ENCODE results near the gene TMED7. TPM values are rescaled to one million over a fixed set of nuclear protein-coding genes. Genes with fewer than 3 reads are reported as not detected.

Gene TMED7
- total RNA-seq, 4 donors from 2014 or later: 53.1 to 122 (median 68.6) TPM

DNA sequence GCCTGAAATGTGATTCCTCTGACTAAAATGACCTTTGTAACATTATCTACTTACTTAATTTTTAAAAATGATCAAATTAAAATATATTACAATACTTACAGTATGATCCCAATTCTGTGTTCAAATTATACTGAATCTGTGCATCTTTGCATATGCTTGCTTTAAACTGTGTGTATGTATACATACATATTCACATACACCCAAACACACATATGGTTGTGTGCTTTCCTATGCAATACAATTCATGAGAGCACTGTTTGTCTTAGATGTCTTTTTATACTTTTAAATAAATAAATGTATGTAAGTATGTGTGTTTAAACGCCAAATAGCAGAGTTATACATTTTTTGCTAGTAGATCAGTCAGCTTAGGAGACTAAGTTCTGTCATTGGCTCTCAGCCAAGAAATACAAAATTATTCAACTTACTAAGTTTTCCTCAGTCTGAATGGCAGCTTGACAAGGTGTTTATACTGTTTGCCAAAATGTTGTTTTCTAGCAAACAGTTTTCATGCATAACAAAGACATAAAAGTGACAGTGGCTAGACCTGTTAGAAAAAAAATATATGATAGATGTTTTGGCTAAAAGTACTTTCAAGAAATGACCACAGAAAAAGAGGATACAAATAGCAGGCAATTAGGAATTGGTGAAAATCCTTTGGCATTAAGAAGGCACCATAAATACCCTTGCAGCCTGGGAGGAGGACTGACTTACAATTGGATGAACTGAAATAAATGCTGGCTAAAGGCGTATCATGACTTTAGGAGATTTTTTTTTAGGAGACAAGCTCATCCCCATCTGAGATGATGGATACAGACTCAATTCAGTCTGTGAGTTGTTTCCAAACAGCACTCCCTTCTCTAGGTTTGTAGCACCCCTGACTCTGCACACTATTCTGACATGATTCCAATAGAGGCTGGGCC, 31.4 kb downstream of the TMED7 start:
- no peak for ATAC-seq
- in situ Hi-C loops (cut with MboI; ENCODE audit: low sequenced_read_pairs in 4 of 4) (no loop called here), intact Hi-C loops (cut with DNase I; ENCODE audit: low total_unique reads) (no loop called here)
- Histone ChIP-seq H3K27me3 (no peaks in the 10 kb centered on the region), H3K27ac (no peak overlapping the region), H3K4me1 (peaks cover 44 to 49% of the 10 kb centered on the region in 2 donors), H3K36me3 (no peaks in the 10 kb centered on the region), H3K4me3 (no peak overlapping the region), H3K9me3 (no peaks in the 10 kb centered on the region)
- DNase-seq: no peak
- TF ChIP-seq, protein P1, sequence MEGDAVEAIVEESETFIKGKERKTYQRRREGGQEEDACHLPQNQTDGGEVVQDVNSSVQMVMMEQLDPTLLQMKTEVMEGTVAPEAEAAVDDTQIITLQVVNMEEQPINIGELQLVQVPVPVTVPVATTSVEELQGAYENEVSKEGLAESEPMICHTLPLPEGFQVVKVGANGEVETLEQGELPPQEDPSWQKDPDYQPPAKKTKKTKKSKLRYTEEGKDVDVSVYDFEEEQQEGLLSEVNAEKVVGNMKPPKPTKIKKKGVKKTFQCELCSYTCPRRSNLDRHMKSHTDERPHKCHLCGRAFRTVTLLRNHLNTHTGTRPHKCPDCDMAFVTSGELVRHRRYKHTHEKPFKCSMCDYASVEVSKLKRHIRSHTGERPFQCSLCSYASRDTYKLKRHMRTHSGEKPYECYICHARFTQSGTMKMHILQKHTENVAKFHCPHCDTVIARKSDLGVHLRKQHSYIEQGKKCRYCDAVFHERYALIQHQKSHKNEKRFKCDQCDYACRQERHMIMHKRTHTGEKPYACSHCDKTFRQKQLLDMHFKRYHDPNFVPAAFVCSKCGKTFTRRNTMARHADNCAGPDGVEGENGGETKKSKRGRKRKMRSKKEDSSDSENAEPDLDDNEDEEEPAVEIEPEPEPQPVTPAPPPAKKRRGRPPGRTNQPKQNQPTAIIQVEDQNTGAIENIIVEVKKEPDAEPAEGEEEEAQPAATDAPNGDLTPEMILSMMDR (IDR thresholded peaks at IDR 0.05 in 4 of 5, conservative IDR thresholded peaks at IDR 0.05 in 1 of 5): no peak
- no peak for TF ChIP-seq POLR2A (IDR thresholded peaks at IDR 0.05)

DNA sequence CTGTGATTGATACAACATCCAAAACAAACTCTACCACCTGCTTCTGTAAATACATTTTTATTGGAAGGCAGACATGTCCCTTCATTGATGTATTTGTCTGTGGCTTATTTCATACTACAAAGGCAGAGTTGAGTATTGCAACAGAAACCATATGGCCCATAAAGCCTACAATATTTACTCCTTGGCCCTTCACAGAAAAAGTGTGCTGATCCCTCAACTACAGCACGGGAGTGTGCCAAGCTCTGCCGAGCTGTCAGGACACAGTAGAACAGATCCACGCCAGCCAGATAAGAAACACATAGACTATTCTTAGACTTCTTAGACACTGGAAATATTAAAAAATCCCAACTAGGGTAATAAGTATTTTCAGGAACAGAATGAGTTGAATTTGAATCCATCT, 36.8 kb downstream of the TMED7 start:
- ATAC-seq: peak; percentile 38 to 53
- Histone ChIP-seq H3K36me3 (no peaks in the 10 kb centered on the region), H3K4me1 (peaks cover 47 to 49% of the 10 kb centered on the region in 2 donors), H3K27me3 (no peaks in the 10 kb centered on the region), H3K27ac (peak overlapping the region; percentile 17 to 48 (median 32)), H3K9me3 (no peaks in the 10 kb centered on the region), H3K4me3 (no peak overlapping the region)
- intact Hi-C loops (cut with DNase I; ENCODE audit: low total_unique reads) (loop anchor here (5.0 kb wide), 1 partner anchor 212 kb away; no protein-coding TSS in a partner anchor), in situ Hi-C loops (cut with MboI; ENCODE audit: low sequenced_read_pairs in 4 of 4) (loop anchor here in 2 of 4 donors (5.0 to 10.0 kb wide), 2 partner anchors 214 to 277 kb away; no protein-coding TSS in a partner anchor)
- no peak for TF ChIP-seq POLR2A (IDR thresholded peaks at IDR 0.05)
- DNase-seq: no peak

DNA sequence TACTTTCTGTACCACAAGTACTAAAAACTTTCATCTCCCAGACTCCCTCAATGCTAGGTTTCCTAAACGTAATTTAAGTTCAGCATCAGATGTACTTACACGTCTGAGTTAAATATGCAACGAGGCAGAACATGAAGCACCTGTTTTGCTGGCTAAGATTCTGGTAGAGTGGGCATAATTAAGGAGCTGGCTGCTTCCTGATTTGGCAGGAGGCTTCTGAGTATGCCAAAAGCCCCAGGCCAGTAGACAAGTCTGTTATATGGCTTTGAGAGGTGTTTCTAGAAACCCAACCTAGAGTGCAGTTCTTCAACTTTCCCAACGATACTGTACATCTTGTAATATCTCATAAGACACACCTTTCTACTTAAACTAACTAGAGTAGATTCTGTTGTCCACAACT, 37.2 kb downstream of the TMED7 start:
- in situ Hi-C loops (cut with MboI; ENCODE audit: low sequenced_read_pairs in 4 of 4): loop anchor here in 2 of 4 donors (5.0 to 10.0 kb wide), 2 partner anchors 214 to 276 kb away; no protein-coding TSS in a partner anchor

GRCh38 chr5:115586525-115587146, 39.2 kb downstream of the TMED7 start:
- intact Hi-C loops (cut with DNase I; ENCODE audit: low total_unique reads) (loop anchor here (1.0 to 5.0 kb wide), 2 partner anchors 209 to 277 kb away; no protein-coding TSS in a partner anchor), in situ Hi-C loops (cut with MboI; ENCODE audit: low sequenced_read_pairs in 4 of 4) (loop anchor here in 2 of 4 donors (5.0 to 10.0 kb wide), 2 partner anchors 212 to 274 kb away; no protein-coding TSS in a partner anchor)
- Histone ChIP-seq H3K9me3 (no peaks in the 10 kb centered on the region), H3K4me1 (peaks cover 33 to 42% of the 10 kb centered on the region in 2 donors), H3K4me3 (no peak overlapping the region), H3K27me3 (no peaks in the 10 kb centered on the region), H3K36me3 (no peaks in the 10 kb centered on the region), H3K27ac (peak overlapping the region in 2 of 4 donors; percentile 25 to 29)
- DNase-seq (no peak), ATAC-seq (peak; percentile 49 to 60)
- TF ChIP-seq, protein P1 (IDR thresholded peaks at IDR 0.05 in 4 of 5, conservative IDR thresholded peaks at IDR 0.05 in 1 of 5): peak; percentile 58 to 66 (median 64)
- no peak for TF ChIP-seq POLR2A (IDR thresholded peaks at IDR 0.05)

More for the DNA sequence above, 37.2 kb downstream of the TMED7 start:
- H3K9me3 ChIP-seq: no peaks in the 10 kb centered on the region
- H3K36me3 ChIP-seq: no peaks in the 10 kb centered on the region
- H3K4me1 ChIP-seq: peaks cover 42 to 45% of the 10 kb centered on the region in 2 donors
- H3K27ac ChIP-seq: peak overlapping the region; percentile 17 to 48 (median 32)
- intact Hi-C loops (cut with DNase I; ENCODE audit: low total_unique reads): loop anchor here (5.0 kb wide), 1 partner anchor 211 kb away; no protein-coding TSS in a partner anchor
- H3K27me3 ChIP-seq: no peaks in the 10 kb centered on the region
- no peak for ATAC-seq
- no peak for TF ChIP-seq POLR2A (IDR thresholded peaks at IDR 0.05)
- TF ChIP-seq, protein P1 (IDR thresholded peaks at IDR 0.05 in 4 of 5, conservative IDR thresholded peaks at IDR 0.05 in 1 of 5): no peak
- no peak overlapping the region for H3K4me3 ChIP-seq
- no peak for DNase-seq

All from gastrocnemius medialis (tissue), 4 donors.